ENCODE results near the gene FMN1.

Gene FMN1

GRCh38 chr15:33163816-33164215, 30.7 kb downstream of the FMN1 start:
- DNase-seq (ENCODE audit: low read depth, low spot score), result no peak
- TF ChIP-seq POLR2AphosphoS5 (IDR thresholded peaks at IDR 0.05; ENCODE audit: borderline replicate concordance, low read depth, low read length) (no peak), FOXP2 (optimal IDR thresholded peaks at IDR 0.05; ENCODE audit: control extremely low read depth, extremely low read length, insufficient read depth) (no peak)
- Histone ChIP-seq H3K36me3 (ENCODE audit: insufficient read depth, low read length) (no peaks in the 10 kb centered on the region), H3K9ac (ENCODE audit: insufficient read length) (no peak overlapping the region), H3K27ac (no peak overlapping the region), H3K4me3 (no peak overlapping the region), H3K9me3 (ENCODE audit: low read depth, low read length) (no peaks in the 10 kb centered on the region)

- TF ChIP-seq POLR2AphosphoS5 (IDR thresholded peaks at IDR 0.05; ENCODE audit: borderline replicate concordance, low read depth, low read length), result no peak
- TF ChIP-seq EZH2 (IDR thresholded peaks at IDR 0.05), result no peak
- Histone ChIP-seq H3K4me3 (no peak overlapping the region), H3K36me3 (ENCODE audit: insufficient read depth, low read length) (no peaks in the 10 kb centered on the region), H3K9ac (ENCODE audit: insufficient read length) (no peak overlapping the region), H3K27ac (no peak overlapping the region), H3K9me3 (ENCODE audit: low read depth, low read length) (no peaks in the 10 kb centered on the region)
- no peak for DNase-seq (ENCODE audit: low read depth, low spot score)
These were observed 33.3 kb downstream of the FMN1 start for GRCh38 chr15:33161209-33161608.

GRCh38 chr15:33160581-33161165, 33.8 kb downstream of the FMN1 start:
- Histone ChIP-seq H3K9ac (ENCODE audit: insufficient read length) (no peak overlapping the region), H3K36me3 (ENCODE audit: insufficient read depth, low read length) (no peaks in the 10 kb centered on the region), H3K27ac (no peak overlapping the region), H3K9me3 (ENCODE audit: low read depth, low read length) (no peaks in the 10 kb centered on the region), H3K4me3 (no peak overlapping the region)
- DNase-seq (ENCODE audit: low read depth, low spot score), result no peak
- TF ChIP-seq FOXP2 (optimal IDR thresholded peaks at IDR 0.05; ENCODE audit: control extremely low read depth, extremely low read length, insufficient read depth), result no peak
- TF ChIP-seq POLR2AphosphoS5 (IDR thresholded peaks at IDR 0.05; ENCODE audit: borderline replicate concordance, low read depth, low read length), result no peak
- no peak for TF ChIP-seq EZH2 (IDR thresholded peaks at IDR 0.05)

- H3K9ac ChIP-seq (ENCODE audit: insufficient read length), result no peak overlapping the region
- no peaks in the 10 kb centered on the region for H3K9me3 ChIP-seq (ENCODE audit: low read depth, low read length)
- TF ChIP-seq EZH2 (IDR thresholded peaks at IDR 0.05) (no peak), FOXP2 (optimal IDR thresholded peaks at IDR 0.05; ENCODE audit: control extremely low read depth, extremely low read length, insufficient read depth) (no peak), POLR2AphosphoS5 (IDR thresholded peaks at IDR 0.05; ENCODE audit: borderline replicate concordance, low read depth, low read length) (no peak)
- H3K27ac ChIP-seq, result no peak overlapping the region
- H3K4me3 ChIP-seq, result no peak overlapping the region
- H3K36me3 ChIP-seq (ENCODE audit: insufficient read depth, low read length), result no peaks in the 10 kb centered on the region
- DNase-seq (ENCODE audit: low read depth, low spot score), result no peak
These were observed 34.6 kb downstream of the FMN1 start for GRCh38 chr15:33159726-33160453.

GRCh38 chr15:33158366-33158765, 36.1 kb downstream of the FMN1 start:
- Histone ChIP-seq H3K4me3 (no peak overlapping the region), H3K9me3 (ENCODE audit: low read depth, low read length) (no peaks in the 10 kb centered on the region), H3K36me3 (ENCODE audit: insufficient read depth, low read length) (no peaks in the 10 kb centered on the region), H3K9ac (ENCODE audit: insufficient read length) (no peak overlapping the region), H3K27ac (no peak overlapping the region)
- no peak for TF ChIP-seq POLR2AphosphoS5 (IDR thresholded peaks at IDR 0.05; ENCODE audit: borderline replicate concordance, low read depth, low read length)
- no peak for TF ChIP-seq EZH2 (IDR thresholded peaks at IDR 0.05)
- TF ChIP-seq FOXP2 (optimal IDR thresholded peaks at IDR 0.05; ENCODE audit: control extremely low read depth, extremely low read length, insufficient read depth), result no peak
- DNase-seq (ENCODE audit: low read depth, low spot score), result no peak

GRCh38 chr15:33157371-33158037, 37.0 kb downstream of the FMN1 start:
- no peak for TF ChIP-seq POLR2AphosphoS5 (IDR thresholded peaks at IDR 0.05; ENCODE audit: borderline replicate concordance, low read depth, low read length)
- TF ChIP-seq EZH2 (IDR thresholded peaks at IDR 0.05), result no peak
- TF ChIP-seq FOXP2 (optimal IDR thresholded peaks at IDR 0.05; ENCODE audit: control extremely low read depth, extremely low read length, insufficient read depth), result no peak
- no peak for DNase-seq (ENCODE audit: low read depth, low spot score)
- Histone ChIP-seq H3K9me3 (ENCODE audit: low read depth, low read length) (no peaks in the 10 kb centered on the region), H3K9ac (ENCODE audit: insufficient read length) (no peak overlapping the region), H3K36me3 (ENCODE audit: insufficient read depth, low read length) (no peaks in the 10 kb centered on the region), H3K27ac (no peak overlapping the region), H3K4me3 (no peak overlapping the region)

- Histone ChIP-seq H3K27ac (no peak overlapping the region), H3K36me3 (ENCODE audit: insufficient read depth, low read length) (no peaks in the 10 kb centered on the region), H3K4me3 (no peak overlapping the region), H3K9ac (ENCODE audit: insufficient read length) (no peak overlapping the region), H3K9me3 (ENCODE audit: low read depth, low read length) (no peaks in the 10 kb centered on the region)
- TF ChIP-seq POLR2AphosphoS5 (IDR thresholded peaks at IDR 0.05; ENCODE audit: borderline replicate concordance, low read depth, low read length), result no peak
- no peak for DNase-seq (ENCODE audit: low read depth, low spot score)
These were observed 38.7 kb downstream of the FMN1 start for GRCh38 chr15:33155691-33156420.

All from SK-N-MC (cell line).